K562 (cell line): Measurements from ENCODE around the gene GREB1. TPM values are rescaled to one million over a fixed set of nuclear protein-coding genes. Genes with fewer than 3 reads are reported as not detected.

Experiments
- FOXK2 ChIP-seq, 2 experiments: fragments of 450-650 bp; IDR thresholded peaks in 1 of 2; conservative IDR thresholded peaks in 1 of 2; 2 replicates each; pipeline ENCODE4 v1.6.1; 2016; ENCODE audit warnings: low read depth in 2 of 2, mild to moderate bottlenecking in 1 of 2
- HNRNPH1 ChIP-seq: fragments of 200-400 bp; formaldehyde crosslinking; optimal IDR thresholded peaks from 2 replicates; pipeline ENCODE3; 2017; ENCODE audit warnings: low read depth, mild to moderate bottlenecking, low read length, moderate library complexity
- IRF2 ChIP-seq: sonication (generic); formaldehyde crosslinking; IDR thresholded peaks from 2 replicates; pipeline ENCODE4 v1.8.1; 2022; ENCODE audit warnings: mild to moderate bottlenecking, missing genetic modification reagents
- KLF1 ChIP-seq: fragments of 450-650 bp; IDR thresholded peaks from 2 replicates; pipeline ENCODE4 v1.6.1; 2016; ENCODE audit warnings: missing genetic modification characterization, missing compliant biosample characterization
- MCM3 ChIP-seq: fragments of 450-650 bp; IDR thresholded peaks from 2 replicates; pipeline ENCODE4 v1.6.1; 2016
- MEIS2 ChIP-seq: fragments of 450-650 bp; IDR thresholded peaks from 2 replicates; pipeline ENCODE4 v1.6.1; 2014; ENCODE audit warnings: mild to moderate bottlenecking; ENCODE audit not compliant: partially characterized antibody
- MTA2 ChIP-seq: fragments of 450-650 bp; IDR thresholded peaks from 2 replicates; pipeline ENCODE4 v1.6.1; 2016; ENCODE audit warnings: low read depth
- NFXL1 ChIP-seq: fragments of 450-650 bp; formaldehyde crosslinking; IDR thresholded peaks from 2 replicates; pipeline ENCODE4 v1.4.0; 2021; ENCODE audit warnings: mild to moderate bottlenecking
- NR2C2 ChIP-seq, 2 experiments: fragments of 200-800 bp in 1 of 2; sonication (Bioruptor generic) in 1 of 2; sonication (generic) in 1 of 2; formaldehyde crosslinking in 1 of 2; IDR thresholded peaks; 2 replicates each; pipeline versions ENCODE4 v1.6.1 to v1.8.0; 2016 to 2022; ENCODE audit warnings: mild to moderate bottlenecking in 1 of 2, missing compliant biosample characterization in 1 of 2, missing genetic modification characterization in 1 of 2, missing genetic modification reagents in 1 of 2
- PHF21A ChIP-seq: fragments of 450-650 bp; IDR thresholded peaks from 2 replicates; pipeline ENCODE4 v1.6.1; 2017; ENCODE audit warnings: low read depth, borderline replicate concordance
- PKNOX1 ChIP-seq: fragments of 450-650 bp; IDR thresholded peaks from 2 replicates; pipeline ENCODE4 v1.6.1; 2016
- RB1 ChIP-seq: fragments of 450-650 bp; IDR thresholded peaks from 2 replicates; pipeline ENCODE4 v1.6.1; 2017; ENCODE audit warnings: low read depth, mild to moderate bottlenecking
- RBM25 ChIP-seq: fragments of 200-400 bp; formaldehyde crosslinking; IDR thresholded peaks from 2 replicates; pipeline ENCODE4 v1.6.1; 2018; ENCODE audit warnings: low read length, low read depth, moderate library complexity; ENCODE audit not compliant: severe bottlenecking
- RFX7 ChIP-seq: fragments of 250-450 bp; sonication (Bioruptor Pico); IDR thresholded peaks from 2 replicates; pipeline ENCODE4 v1.5.1; 2021; ENCODE audit warnings: mild to moderate bottlenecking
- SIN3A ChIP-seq, 2 experiments: fragments of 150-350 bp in 1 of 2; IDR thresholded peaks; 2 replicates each; pipeline ENCODE4 v1.6.1; 2011 to 2016; ENCODE audit warnings: borderline replicate concordance in 2 of 2, low read depth in 2 of 2, low read length in 2 of 2, mild to moderate bottlenecking in 2 of 2, moderate library complexity in 2 of 2; ENCODE audit not compliant: control insufficient read depth in 1 of 2
- SMARCA4 ChIP-seq: fragments of 450-650 bp; IDR thresholded peaks from 2 replicates; pipeline ENCODE4 v1.6.1; 2016
- STAG1 ChIP-seq: sonication (generic); formaldehyde crosslinking; IDR thresholded peaks from 2 replicates; pipeline ENCODE4 v1.5.0; 2020; ENCODE audit warnings: missing genetic modification reagents, borderline replicate concordance
- THAP12 ChIP-seq: fragments of 250-450 bp; sonication (Bioruptor Pico); IDR thresholded peaks from 2 replicates; pipeline ENCODE4 v1.9.0; 2021; ENCODE audit warnings: mild to moderate bottlenecking, inconsistent platforms
- ZBTB5 ChIP-seq: fragments of 450-650 bp; IDR thresholded peaks from 2 replicates; pipeline ENCODE4 v1.6.1; 2017; ENCODE audit warnings: antibody characterized with exemption
- ZKSCAN3 ChIP-seq: fragments of 250-450 bp; sonication (Bioruptor Pico); IDR thresholded peaks from 2 replicates; pipeline ENCODE4 v1.4.0; 2020
- ZNF518B ChIP-seq: fragments of 250-450 bp; sonication (Bioruptor Pico); IDR thresholded peaks from 2 replicates; pipeline ENCODE4 v1.5.0; 2021; ENCODE audit warnings: mild to moderate bottlenecking, moderate library complexity
- polyA plus RNA-seq, 8 experiments: library from polyadenylated mRNA; depleted of rRNA in 4 of 8; stranded (reverse) in 5 of 8; unstranded in 3 of 8; fragments of >200 nt; fragmentation: Nextera tagmentation in 2 of 8; fragmentation: Illumina TruSeq in 1 of 8; extraction: Ambion mirVana in 2 of 8; extraction: Trizol in 1 of 8; gene quantifications; 2 replicates each; pipeline versions ENCODE4 v1.2.1 to v1.2.3, GENCODE V29; 2011 to 2014; ENCODE audit warnings: inconsistent platforms in 1 of 8, missing spikeins in 1 of 8
- total RNA-seq, 7 experiments: library from RNA; depleted of rRNA in 6 of 7; stranded (reverse); fragments of >200 nt in 6 of 7; fragmentation: Illumina TruSeq in 2 of 7; extraction: Trizol in 2 of 7; gene quantifications; 2 replicates each; pipeline versions ENCODE4 v1.2.1 to v1.2.3, GENCODE V29; 2011 to 2021; ENCODE audit warnings: low replicate concordance in 1 of 7

The GREB1 gene
- total and polyA plus RNA-seq, 9 of the 15 experiments (the other 6 are each of a cell fraction or from before 2014, with no cell fraction given): 0.04 to 0.86 (median 0.10) TPM; not detected in 1

GRCh38 chr2:11500702-11501303 is 33.0 kb upstream of the GREB1 start (continued):
- TF ChIP-seq ZNF518B (CRISPR knock-in tag) (no peak), MEIS2 (peak; percentile 15), ZBTB5 (no peak), ZKSCAN3 (CRISPR knock-in tag) (no peak), RFX7 (CRISPR knock-in tag) (no peak), SIN3A (IDR thresholded peaks at IDR 0.05; ENCODE audit: borderline replicate concordance in 2 of 2, control insufficient read depth in 1 of 2, low read depth in 2 of 2, low read length in 2 of 2) (no peak), MTA2 (no peak), RB1 (no peak), STAG1 (CRISPR knock-in tag) (no peak), SMARCA4 (no peak), HNRNPH1 (no peak), IRF2 (CRISPR knock-in tag) (0 out of 2 replicates have a peak, but pooled peaks have one; percentile 40), MCM3 (no peak), FOXK2 (conservative IDR thresholded peaks at IDR 0.05 in 1 of 2, IDR thresholded peaks at IDR 0.05 in 1 of 2; ENCODE audit: low read depth in 2 of 2) (no peak), PKNOX1 (peak; percentile 80), NFXL1 (CRISPR knock-in tag) (no peak), PHF21A (no peak), THAP12 (CRISPR knock-in tag) (no peak), NR2C2 (CRISPR knock-in tag; IDR thresholded peaks at IDR 0.05) (no peak), NR2C2 (tag; IDR thresholded peaks at IDR 0.05) (peak; percentile 35; the same call in 1 of the 2 replicates), RBM25 (no peak), KLF1 (tag) (no peak)
